Medulla oblongata (tissue), 1 donor: ENCODE data around the gene SYTL2.
"Not testable (repeated sequence)": the region's sequence is repeated elsewhere in the genome, so short reads cannot be mapped to it uniquely, and the experiment has no call there.

ENCODE experiments used
- DNase-seq: peaks from one replicate; pipeline ENCODE4 v3.0.0-alpha.2; 2015; ENCODE audit errors: extremely low spot score

Gene SYTL2

DNA sequence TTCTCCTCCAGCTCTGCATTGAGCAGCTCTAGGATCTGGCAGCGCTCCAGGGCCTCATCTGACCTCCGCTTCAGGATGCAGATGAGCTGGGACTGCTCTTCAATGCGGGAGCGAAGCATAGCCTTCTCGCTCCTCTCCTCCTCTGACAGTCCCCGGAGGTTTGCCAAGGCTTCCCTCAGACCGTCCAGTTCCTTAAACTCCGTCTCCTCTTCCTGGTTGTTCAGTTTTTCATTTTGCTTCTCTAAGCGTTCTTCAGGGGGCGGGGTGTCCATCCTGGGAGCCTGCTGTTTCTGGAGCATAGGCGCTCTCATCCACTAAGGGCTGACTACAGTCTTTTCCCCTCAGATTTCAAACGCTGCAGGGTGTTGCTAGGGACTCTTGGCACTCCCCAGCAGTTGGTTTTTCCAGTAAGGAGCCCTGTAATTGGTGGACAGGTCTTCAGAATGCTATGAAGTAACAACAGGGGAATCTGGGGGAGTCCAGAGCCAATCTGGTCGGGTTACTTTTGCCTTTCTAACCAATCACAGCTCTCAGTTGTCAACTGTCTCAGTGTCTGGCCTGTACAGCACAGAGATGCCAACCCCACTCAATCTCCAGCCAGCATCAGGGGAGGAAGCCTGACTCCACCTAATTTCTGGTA lies 125.0 kb downstream of the SYTL2 start, which contains the start of gene CCDC89:
Gene CCDC89, minus strand, starts transcription at position 376 of the 640 bp plus-strand sequence. Its CDS starts 65 bp downstream, at position 311.
- peak; percentile 94 for DNase-seq

DNA sequence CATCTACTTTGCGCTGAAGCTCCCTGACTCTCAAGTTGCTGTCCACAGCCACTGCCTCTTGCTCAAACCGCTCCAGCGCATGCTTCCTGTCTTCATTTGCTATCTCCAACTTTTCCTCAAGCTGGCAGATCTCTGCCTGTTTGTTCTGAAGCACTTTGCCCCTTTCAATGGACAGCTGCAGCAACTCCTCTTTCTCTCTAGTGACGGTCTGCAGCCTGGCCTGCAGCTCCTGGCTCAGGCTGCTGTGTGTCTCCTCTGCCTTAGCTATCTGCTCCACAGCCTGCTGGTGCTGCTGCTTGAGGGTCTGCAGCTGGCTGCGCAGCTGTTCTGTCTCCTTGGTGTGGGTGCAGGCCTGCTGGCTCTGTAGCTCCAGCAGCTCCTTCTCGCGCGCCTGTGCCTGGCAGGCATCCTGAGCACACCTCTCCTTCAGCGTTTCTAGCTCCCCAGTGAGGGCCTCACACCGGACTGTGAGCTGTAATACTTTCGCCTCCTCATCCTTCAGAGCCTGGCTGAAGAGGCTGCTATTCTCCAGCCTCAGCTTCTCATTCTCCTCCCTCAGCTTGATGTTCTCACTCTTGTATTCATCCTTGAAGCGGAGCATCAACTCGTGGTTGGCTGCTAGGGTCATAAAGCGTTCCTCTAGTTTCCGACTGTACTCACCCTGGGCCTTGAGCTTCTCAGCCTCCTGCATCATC lies 125.7 kb downstream of the SYTL2 start:
- peak; percentile 14 for DNase-seq

DNA sequence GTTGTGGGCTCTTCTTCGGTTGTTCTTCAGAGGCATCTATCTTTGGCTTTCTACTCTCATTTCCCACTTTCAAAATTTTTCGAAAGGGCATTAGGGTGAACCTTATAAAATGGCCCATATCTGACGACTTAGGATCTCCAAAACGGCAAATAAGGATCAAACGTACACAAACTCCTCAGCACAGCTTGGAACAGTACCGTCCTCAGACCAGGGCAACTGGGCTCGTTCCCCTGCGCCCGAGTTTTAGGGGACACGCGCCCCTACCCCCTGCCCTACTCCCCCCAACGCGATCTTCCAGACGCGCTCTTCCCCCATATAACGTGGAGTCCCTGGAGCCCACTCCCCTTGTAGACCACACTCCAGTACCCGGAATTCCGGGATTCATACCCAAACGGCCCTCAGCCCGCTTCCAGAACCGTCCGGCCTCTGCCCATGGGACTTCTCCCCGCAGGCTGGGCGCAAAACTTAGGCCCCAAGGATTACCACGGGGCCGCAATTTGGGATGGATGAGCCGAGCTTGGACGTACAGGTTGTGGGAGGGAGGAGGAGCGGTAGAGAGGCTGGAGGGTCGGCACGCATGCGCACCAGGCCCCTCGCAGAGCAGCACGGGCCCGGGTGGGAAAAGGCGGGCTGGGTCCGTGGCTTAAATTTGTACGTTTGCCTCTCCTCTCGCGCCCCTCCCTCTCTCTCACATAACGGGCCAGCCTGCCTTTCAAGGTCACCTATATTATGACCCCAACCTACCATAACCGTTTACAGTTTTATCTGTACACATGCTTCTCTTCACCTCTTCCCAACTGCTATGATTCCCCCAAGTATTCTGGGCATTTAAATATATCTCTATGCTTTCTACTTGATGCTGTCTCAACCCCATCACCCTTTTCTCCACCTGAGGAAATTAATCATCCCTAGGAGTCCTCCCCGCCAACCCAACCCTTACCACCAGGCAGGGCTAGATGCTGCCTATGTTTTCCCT lies 128.3 kb downstream of the SYTL2 start:
- DNase-seq = peak; percentile 68

DNA sequence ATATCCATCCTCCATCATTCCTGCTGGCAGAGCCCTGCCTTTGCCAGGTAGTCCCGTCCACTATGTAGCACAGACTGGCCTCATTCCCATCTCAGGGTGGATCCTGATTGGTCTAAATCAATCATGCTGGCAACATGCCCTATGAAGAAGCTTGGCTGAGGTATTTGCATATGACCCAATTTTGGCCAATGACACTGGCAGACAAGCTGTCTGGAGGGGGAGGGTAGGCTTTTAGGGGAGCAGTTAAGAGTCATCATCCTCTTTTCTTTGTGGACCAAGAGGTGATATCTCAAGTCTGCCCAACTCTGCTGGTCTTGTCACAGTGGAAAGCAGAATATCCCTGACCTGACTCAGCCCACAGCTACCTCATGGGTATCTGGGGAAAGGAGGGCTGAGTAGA lies 130.0 kb downstream of the SYTL2 start:
- no peak for DNase-seq

DNA sequence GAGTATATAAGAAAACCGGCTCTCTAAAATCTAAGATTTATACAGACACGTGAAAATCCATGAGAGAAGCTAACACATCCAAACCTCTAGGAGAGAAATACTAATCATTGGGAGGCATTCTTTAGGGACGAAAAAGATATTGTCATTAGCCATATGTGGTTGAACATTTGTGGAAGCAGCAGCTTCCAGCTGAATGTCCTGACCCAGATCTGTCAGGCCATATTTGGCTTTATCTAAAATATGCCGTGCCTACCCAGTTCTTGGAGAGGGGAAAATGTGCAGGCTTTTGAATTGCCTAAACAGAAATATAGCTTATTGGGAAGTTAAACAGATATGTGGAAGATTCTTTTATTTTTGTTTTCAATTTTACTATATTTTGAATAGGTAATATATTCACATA lies 131.4 kb downstream of the SYTL2 start:
- no peak for DNase-seq

DNA sequence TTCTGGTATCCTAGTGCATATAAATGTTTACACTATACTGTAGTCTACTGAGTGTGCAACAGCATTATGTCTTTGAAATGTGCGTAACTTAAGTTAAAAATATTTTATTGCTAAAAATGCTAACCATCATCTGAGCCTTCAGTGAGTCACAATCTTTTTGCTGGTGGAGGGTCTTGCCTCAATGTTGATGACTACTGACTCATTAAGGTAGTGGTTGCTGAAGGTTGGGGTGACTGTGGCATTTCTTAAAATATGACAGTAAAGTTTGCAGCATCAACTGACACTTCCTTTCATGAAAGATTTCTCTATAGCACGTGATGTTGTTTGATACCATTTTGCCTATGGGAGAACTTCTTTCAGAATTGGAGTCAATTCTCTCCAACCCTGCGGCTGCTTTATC lies 137.5 kb downstream of the SYTL2 start:
- no peak for DNase-seq

DNA sequence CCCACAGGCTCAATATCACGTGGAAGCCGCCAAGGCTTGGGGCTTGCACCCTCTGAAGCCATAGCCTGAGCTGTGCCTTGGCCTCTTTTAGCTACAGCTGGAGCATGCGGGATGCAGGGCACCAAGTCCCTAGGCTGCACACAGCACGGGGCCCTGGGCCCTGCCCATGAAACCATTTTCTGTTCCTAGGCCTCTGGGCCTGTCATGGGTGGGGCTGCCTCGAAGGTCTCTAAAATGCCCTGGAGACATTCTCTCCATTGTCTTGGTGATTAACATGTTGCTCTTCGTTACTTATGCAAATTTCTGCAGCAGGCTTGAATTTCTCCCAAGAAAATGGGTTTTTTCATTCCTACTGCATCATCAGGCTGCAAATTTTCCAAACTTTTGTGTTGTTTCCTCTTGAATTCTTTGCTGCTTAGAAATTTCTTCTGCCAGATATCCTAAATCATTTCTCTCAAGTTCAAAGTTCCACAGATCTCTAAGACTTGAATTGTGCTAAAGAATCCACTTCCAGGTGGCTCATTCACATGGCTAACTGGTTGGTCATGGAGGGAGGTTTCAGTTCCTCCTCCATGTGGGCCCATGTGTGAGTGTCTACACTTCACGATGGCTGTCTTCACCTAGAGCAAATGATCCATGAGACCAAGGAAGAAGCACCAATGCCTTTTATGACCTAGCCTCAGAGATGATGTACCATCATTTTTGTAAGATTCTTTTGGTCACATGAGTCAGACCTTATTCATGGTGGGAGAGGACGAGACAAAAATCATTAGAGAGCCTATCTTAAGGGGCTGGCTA lies 138.6 kb downstream of the SYTL2 start:
- no peak for DNase-seq

DNA sequence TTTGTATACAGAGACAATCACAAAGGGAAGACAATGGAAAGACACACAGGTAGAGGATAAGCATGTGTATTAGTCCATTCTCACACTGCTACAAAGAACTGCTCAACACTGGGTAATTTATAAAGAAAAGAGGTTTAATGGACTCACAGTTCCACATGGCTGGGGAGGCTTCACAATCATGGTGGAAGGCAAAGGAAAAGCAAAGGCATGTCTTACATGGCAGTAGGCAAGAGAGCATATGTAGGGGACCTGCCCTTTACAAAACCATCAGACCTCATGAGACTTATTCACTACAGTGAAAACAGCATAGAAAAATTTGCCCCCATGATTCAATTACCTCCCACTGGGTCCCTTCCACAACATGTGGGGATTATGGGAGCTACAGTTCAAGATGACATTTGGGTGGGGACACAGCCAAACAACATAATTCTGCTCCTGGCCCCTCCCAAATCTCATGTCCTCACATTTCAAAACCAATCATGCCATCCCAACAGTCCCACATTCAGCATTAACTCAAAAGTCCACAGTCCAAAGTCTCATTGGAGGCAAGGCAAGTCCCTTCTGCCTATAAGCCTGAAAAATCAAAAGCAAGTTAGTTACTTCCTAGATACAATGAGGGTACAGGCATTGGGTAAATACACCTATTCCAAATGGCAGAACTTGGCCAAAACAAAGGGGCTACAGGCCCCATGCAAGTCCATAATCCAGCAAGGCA lies 139.8 kb downstream of the SYTL2 start:
- not testable (repeated sequence) for DNase-seq

DNA sequence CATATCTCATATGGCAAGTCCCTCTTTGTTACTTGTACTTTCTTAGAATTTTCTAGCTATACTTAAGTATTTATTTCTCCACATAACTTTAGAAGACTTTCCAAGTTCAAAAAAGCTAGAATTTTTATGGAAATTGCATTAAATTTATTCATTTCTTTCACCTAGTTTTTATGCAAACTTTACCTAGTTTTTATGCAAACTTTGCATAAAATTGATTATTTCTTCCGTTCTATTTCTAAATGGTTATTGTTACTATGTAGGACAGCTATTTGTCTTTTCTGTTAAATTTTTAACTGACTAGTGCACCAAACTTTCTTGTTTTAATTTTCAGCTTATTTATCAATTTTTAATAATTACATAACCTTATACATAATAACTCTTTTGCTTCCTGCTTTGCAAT lies 142.8 kb downstream of the SYTL2 start:
- no peak for DNase-seq

DNA sequence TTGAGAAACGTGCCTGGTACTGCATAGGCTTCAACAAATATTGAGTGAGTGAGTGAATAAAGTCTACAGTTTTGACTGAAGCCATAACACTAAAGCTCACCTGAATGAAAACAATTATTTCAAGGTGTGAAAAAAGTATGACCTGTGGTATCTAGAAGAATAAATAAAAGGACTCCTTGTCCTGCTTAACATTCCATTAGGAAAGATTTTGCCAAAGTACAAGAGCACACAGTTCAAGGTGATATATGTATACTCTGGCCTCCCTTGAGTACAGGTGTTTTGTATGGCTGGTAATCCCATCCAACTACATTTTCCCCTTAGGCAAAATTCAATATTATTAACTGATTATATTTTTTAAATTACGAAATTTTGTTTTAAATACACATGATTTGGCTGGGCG lies 144.3 kb downstream of the SYTL2 start:
- DNase-seq = no peak

DNA sequence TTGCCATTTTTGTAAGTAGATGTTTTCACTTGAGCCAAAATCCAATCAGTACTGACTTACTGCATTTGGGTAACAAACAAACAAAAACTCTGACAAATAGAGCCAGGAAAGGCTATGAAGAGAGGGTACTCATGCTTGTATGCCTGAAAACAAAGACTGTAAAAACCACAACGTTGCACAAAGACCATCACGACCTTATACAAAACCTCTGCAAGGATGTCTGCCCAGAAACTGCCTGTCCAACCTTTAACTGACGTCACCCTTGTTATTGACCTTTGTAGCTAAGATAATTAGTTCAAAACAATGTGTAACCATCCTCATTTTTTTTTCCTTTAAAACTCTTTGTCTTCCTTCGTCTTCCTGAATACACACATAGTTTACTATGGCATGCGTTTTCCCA lies 145.2 kb downstream of the SYTL2 start:
- no peak for DNase-seq

DNA sequence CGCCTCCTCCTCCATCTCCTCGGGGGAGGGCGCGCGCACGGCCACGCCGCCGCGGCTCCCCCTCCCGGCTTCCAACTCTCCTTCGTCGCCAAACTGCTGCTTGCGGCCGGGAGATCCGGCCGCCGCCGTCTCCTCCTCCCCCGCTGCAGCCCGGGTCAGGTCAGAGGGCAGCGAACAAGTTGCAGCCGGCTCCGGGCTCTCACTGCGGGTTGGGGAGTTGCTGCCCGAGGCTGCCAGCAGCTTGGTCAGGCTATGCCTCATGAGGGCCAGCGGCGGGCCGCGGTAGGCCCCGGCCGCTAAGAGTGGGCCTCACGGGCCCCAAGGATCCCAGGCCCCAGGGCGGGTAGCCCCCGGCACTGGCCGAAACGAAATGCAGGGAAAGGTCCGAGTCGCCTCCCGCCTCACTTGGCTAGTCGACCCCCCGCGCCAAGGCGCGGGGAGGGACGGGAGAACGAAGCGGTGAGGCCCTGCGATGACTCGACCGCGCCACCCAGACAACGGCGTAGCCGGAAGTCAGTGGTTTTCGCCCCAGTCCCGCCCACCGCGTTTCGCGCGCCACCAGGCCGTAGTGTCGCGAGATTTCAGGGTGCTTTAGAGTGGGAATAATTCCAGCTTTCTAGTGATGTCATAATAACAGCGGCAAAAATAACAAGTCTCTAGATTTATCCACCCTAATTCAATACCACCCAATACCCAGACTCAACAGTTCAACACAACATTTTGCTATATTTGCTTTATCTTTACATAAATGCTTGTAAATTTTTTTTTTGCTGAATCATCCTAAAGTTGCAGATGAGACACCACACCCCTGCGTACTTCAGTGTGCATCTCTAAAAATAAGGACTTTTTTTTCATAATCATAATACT lies 146.1 kb downstream of the SYTL2 start, which contains the start of gene CREBZF:
Gene CREBZF, minus strand, starts transcription at position 515 of the 867 bp plus-strand sequence. Its CDS starts 254 bp downstream, at position 261.
- peak; percentile 97 for DNase-seq

DNA sequence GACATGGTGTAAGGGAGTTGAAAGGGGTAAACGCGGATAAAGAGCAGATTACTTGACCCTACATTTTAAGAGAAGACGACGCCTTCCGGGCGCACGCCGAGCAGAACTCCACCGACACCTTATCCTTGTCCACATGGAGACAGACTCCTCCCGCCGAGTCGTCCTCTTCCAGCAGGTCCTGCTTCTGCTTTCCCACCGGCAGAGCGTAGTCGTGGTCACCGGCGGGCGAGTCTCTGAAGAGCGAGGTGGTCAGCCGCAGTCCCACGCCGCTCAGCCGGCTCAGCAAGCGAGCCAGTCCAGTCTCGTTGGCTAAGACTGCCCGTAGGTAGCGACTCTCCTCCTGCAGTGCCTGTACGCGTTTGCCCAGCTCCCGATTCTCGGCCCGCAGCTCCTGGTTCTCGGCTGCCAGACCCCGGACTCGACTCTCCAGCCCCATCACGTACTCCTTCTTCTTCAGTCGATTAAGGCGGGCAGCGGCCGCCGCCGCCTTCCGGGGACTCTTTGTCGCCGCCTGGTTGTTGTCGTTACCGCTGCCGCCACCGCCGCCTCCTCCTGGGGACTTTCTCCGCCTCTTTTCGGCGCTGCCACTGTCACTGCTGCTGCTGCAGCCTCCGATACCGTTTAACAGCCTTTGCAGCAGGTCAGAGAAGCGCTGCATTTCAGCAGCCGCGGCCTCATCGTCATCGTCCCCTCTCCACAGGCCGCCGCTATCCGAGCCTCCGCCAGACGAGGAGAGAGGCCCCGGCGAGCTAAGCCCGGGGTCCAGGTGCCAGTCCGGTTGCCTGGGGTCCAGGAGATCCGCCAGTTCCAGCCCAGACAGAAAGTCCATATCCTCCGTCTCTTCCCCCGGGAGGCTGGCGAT lies 147.0 kb downstream of the SYTL2 start:
- DNase-seq = peak; percentile 85

DNA sequence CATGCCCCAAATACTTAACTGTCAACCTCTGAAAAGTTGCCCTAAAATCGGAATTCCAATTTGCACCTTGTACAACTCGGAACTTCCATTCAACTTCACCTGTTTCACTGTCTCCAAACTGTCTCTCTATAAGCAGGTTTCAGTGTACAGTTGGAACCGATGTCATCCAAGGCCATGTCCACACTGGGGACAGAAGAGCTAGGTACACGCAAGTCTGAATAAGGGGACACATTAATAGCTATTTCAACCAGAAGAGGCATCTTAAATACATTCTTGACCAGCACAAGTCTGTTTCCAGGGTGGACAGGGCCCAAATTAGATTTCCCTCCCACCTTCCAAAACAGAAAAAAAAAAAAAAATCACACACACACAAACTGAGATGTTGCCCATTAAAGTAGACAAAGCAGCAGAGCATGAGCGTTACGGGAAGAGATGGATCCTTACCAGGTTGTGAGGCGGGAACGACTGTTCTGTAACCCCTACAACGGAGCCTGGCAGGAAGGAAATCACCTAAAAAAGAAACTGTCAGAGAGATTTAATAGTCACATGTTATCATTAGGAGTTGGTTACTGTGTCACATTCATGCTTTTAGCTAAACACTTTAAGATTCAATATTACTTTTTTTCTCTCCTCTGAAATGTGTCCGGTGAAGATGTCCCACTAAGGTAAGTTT lies 147.7 kb downstream of the SYTL2 start:
- peak; percentile 19 for DNase-seq

DNA sequence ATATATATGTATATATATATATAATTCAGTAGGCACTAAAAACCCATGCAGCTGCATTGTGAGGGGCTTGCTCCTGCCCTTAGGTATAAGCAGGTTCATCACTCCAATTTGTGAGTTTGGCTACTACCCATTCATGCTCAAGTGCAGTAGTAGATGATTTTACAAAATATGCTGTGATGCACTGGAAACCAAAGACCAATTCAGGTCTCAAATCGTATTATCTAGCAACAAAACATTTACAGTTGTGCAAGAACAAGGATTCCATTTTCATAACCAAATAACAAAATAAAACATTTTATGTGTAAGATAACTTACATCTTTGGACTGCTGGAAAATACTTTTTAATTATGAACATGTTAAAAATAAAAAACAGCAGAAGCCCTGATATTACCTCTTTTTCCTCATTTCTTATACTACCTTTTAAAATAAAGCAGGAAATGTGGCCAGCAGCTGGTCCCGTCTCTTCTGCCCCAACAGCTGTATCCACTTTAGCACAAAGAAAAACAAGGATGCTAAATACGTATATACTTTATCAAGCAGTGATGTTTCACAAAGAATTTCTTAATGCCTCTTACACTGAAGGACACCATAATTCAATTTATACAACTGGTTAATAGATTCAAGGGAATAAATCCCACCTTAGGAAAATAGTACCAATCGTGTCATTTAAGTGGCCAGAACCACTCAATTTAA lies 148.8 kb downstream of the SYTL2 start:
- no peak for DNase-seq

DNA sequence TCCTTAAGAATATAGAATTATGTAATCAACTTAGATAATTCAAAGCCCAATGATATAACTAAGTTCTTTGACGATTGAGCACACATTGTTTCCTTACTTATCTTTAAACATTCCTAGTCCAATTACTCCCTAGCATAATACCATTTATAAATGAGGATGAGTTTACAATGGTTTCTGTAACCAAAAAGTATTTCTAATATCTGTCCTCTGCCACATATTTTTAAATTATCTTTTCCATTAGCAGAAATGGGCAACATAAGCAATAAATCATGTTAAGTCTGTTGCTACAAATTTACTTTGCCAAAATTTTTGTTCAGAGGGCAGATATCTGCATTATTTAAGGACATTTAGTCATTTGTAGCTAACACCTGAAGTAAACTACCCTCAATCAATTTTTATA lies 152.8 kb downstream of the SYTL2 start:
- no peak for DNase-seq

DNA sequence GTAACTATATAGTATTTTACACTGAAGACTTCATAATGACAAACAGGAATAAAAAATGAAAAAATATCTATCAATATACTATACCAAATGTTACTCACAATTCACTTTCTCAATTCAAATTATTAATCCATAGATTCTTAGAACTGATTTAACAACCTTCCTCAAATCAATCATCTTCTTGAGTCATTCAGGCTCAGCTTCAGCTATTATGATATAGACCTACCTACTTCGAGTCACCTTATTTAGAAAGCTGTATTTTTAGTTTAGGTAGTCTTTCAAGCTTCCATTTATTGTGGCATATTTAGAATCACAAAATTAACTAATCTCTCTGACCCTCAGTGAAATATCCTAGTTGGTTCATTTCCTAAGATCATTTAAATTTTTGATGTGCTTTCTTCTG lies 154.2 kb downstream of the SYTL2 start:
- DNase-seq = no peak

DNA sequence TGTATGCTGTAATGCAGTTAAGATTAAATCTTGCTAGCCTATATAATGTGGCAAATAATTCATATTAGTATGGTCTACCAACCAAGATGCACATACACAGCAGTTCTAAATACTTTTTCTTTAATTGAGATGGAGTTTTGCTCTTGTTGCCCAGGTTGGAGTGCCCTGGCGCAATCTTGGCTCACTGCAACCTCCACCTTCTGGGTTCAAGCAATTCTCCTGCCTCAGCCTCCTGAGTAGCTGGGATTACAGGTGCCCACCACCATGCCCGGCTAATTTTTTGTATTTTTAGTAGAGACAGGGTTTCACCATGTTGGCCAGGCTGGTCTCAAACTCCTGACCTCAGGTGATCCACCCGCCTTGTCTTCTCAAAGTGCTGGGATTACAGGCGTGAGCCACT lies 156.6 kb downstream of the SYTL2 start:
- not testable (repeated sequence) for DNase-seq
